Endothelial cell of umbilical vein (primary cell): ENCODE results near the gene MMS19.

ENCODE experiments used
- EZH2 ChIP-seq: IDR thresholded peaks from 2 replicates; pipeline ENCODE4 v1.6.1; 2012; ENCODE audit warnings: borderline replicate concordance, low read depth, mild to moderate bottlenecking, moderate library complexity, low read length, inconsistent platforms; ENCODE audit not compliant: severe bottlenecking
- FOS ChIP-seq: IDR thresholded peaks from 2 replicates; pipeline ENCODE4 v1.6.1; 2011; ENCODE audit warnings: mild to moderate bottlenecking, low read length, moderate library complexity, borderline replicate concordance; ENCODE audit not compliant: insufficient read depth
- JUN ChIP-seq: IDR thresholded peaks from 2 replicates; pipeline ENCODE4 v1.6.1; 2011; ENCODE audit warnings: borderline replicate concordance, low read depth; ENCODE audit not compliant: insufficient read length, insufficient read depth
- MAX ChIP-seq: IDR thresholded peaks from 2 replicates; pipeline ENCODE4 v1.6.1; 2011; ENCODE audit not compliant: insufficient read depth, insufficient read length
- POLR2A ChIP-seq: IDR thresholded peaks from 2 replicates; pipeline ENCODE4 v1.6.1; 2012; ENCODE audit warnings: low read depth, mild to moderate bottlenecking, control low read depth, low read length
- POLR2AphosphoS5 ChIP-seq: IDR thresholded peaks from 2 replicates; pipeline ENCODE4 v1.6.1; 2012; ENCODE audit warnings: low read depth, mild to moderate bottlenecking, control low read depth, low read length, moderate library complexity; ENCODE audit not compliant: insufficient read depth
- TF ChIP-seq, protein P1 (sequence below), 2 donors: IDR thresholded peaks; 1 replicate in 1 of 2; 2 replicates in 1 of 2; pipeline ENCODE4 v1.5.1; 2011; ENCODE audit warnings: low read length in 2 of 2, mild to moderate bottlenecking in 2 of 2, moderate library complexity in 2 of 2, control low read depth in 1 of 2, inconsistent platforms in 1 of 2, low read depth in 1 of 2; ENCODE audit not compliant: insufficient read depth in 1 of 2; ENCODE audit errors: extremely low read depth in 1 of 2

- TF ChIP-seq, protein P1, sequence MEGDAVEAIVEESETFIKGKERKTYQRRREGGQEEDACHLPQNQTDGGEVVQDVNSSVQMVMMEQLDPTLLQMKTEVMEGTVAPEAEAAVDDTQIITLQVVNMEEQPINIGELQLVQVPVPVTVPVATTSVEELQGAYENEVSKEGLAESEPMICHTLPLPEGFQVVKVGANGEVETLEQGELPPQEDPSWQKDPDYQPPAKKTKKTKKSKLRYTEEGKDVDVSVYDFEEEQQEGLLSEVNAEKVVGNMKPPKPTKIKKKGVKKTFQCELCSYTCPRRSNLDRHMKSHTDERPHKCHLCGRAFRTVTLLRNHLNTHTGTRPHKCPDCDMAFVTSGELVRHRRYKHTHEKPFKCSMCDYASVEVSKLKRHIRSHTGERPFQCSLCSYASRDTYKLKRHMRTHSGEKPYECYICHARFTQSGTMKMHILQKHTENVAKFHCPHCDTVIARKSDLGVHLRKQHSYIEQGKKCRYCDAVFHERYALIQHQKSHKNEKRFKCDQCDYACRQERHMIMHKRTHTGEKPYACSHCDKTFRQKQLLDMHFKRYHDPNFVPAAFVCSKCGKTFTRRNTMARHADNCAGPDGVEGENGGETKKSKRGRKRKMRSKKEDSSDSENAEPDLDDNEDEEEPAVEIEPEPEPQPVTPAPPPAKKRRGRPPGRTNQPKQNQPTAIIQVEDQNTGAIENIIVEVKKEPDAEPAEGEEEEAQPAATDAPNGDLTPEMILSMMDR (IDR thresholded peaks at IDR 0.05; ENCODE audit: extremely low read depth in 1 of 2, insufficient read depth in 1 of 2, low read depth in 1 of 2, low read length in 2 of 2), result no peak
- TF ChIP-seq MAX, result no peak
- TF ChIP-seq POLR2A, result no peak
- TF ChIP-seq EZH2, result no peak
- no peak for TF ChIP-seq POLR2AphosphoS5
- no peak for TF ChIP-seq JUN
- TF ChIP-seq FOS, result no peak
These were observed 49.7 kb upstream of the MMS19 start for GRCh38 chr10:97547962-97548361.
